Endodermal cell (in vitro differentiated cells): Measurements from ENCODE around the gene HCFC1. TPM values are rescaled to one million over a fixed set of nuclear protein-coding genes. Genes with fewer than 3 reads are reported as not detected.

ENCODE experiments used
- DNase-seq: peaks from one replicate; pipeline ENCODE4 v3.0.0-alpha.2; 2017
- H3K27ac ChIP-seq: 2 replicates; pipeline ENCODE4 v1.5.1; 2013; ENCODE audit warnings: mild to moderate bottlenecking, low read depth, low read length, moderate library complexity
- H3K27me3 ChIP-seq: 2 replicates; pipeline ENCODE4 v1.6.1; 2013; ENCODE audit warnings: mild to moderate bottlenecking, low read length, moderate library complexity; ENCODE audit not compliant: insufficient read depth, control insufficient read depth, poor library complexity, severe bottlenecking
- H3K36me3 ChIP-seq: 2 replicates; pipeline ENCODE4 v1.7.0; 2013; ENCODE audit warnings: mild to moderate bottlenecking, low read length, moderate library complexity; ENCODE audit not compliant: control insufficient read depth, insufficient read depth
- H3K4me1 ChIP-seq: one replicate; pipeline ENCODE4 v1.7.0; 2013; ENCODE audit warnings: low read length; ENCODE audit not compliant: control insufficient read depth, insufficient read depth
- H3K4me3 ChIP-seq: 2 replicates; pipeline ENCODE4 v1.5.1; 2013; ENCODE audit warnings: mild to moderate bottlenecking, low read length, moderate library complexity
- H3K9ac ChIP-seq: 2 replicates; pipeline ENCODE4 v1.6.1; 2013; ENCODE audit warnings: mild to moderate bottlenecking, low read length, moderate library complexity; ENCODE audit not compliant: poor library complexity, severe bottlenecking; ENCODE audit errors: extremely low read depth
- H3K9me3 ChIP-seq: 2 replicates; pipeline ENCODE4 v1.6.1; 2013; ENCODE audit warnings: mild to moderate bottlenecking, low read length, moderate library complexity; ENCODE audit not compliant: control insufficient read depth
- H3K27ac Mint-ChIP-seq: 2 replicates; pipeline ENCODE4 v1.8.0; 2020; ENCODE audit warnings: mixed read lengths
- H3K27me3 Mint-ChIP-seq: 2 replicates; pipeline ENCODE4 v1.8.0; 2021; ENCODE audit warnings: mild to moderate bottlenecking, mixed read lengths; ENCODE audit not compliant: insufficient read depth
- H3K36me3 Mint-ChIP-seq: 2 replicates; pipeline ENCODE4 v1.8.0; 2020; ENCODE audit warnings: low read depth, mixed read lengths
- H3K4me1 Mint-ChIP-seq: 2 replicates; pipeline ENCODE4 v1.8.0; 2020; ENCODE audit warnings: mixed read lengths
- H3K4me3 Mint-ChIP-seq: 2 replicates; pipeline ENCODE4 v1.8.0; 2020; ENCODE audit warnings: mild to moderate bottlenecking, moderate library complexity, mixed read lengths
- H3K9me3 Mint-ChIP-seq: 2 replicates; pipeline ENCODE4 v1.8.0; 2020; ENCODE audit warnings: mild to moderate bottlenecking, mixed read lengths
- WGBS, 2 experiments: methylation state at CpG; one replicate each; pipeline versions ENCODE4 v1.1.5 to v1.1.7; 2013; ENCODE audit warnings: missing lambda C conversion rate in 2 of 2, mixed read lengths in 1 of 2; ENCODE audit not compliant: insufficient coverage in 1 of 2, insufficient read length in 1 of 2; 5-methylcytosine and 5-hydroxymethylcytosine counted together
- long read RNA-seq, 4 experiments: library from polyadenylated mRNA in 2 of 4; library from RNA in 1 of 4; library from capped mRNA in 1 of 4; stranded (forward) in 3 of 4; unstranded in 1 of 4; transcript quantifications; one replicate each; pipeline ENCODE4 v2.0.0, GENCODE V29; 2020 to 2021; ENCODE audit warnings: inconsistent platforms in 1 of 4
- polyA plus RNA-seq, 2 experiments: library from polyadenylated mRNA; stranded (reverse); fragments of 50-300 nt; gene quantifications; one replicate each; pipeline ENCODE4 v1.2.3, GENCODE V29; 2013
- total RNA-seq, 2 donors: library from RNA; stranded (reverse); fragmentation: NEBNext Ultra II Directional in 1 of 2; extraction: Animal tissue kit (Norgen Biotek cat#: 25700) in 1 of 2; gene quantifications; 2 replicates in 1 of 2; 3 replicates in 1 of 2; pipeline ENCODE4 v1.2.1, GENCODE V29; 2021
- TF ChIP-seq, protein P1 (sequence below): fragments of 200-600 bp; sonication (generic); conservative IDR thresholded peaks from 2 replicates; pipeline ENCODE4 v1.5.0; 2021; ENCODE audit warnings: antibody characterized with exemption, mild to moderate bottlenecking

HCFC1 gene
- 100 to 1,000 TPM in 1 of 2 donors, 10 to 100 TPM in 1; 93.4 to 112 TPM for total RNA-seq
- polyA plus RNA-seq (2013, experiment 1 of 2): 60.4 TPM
- polyA plus RNA-seq (2013, experiment 2 of 2): 63.4 TPM
- long read RNA-seq, experiment 1, partial matches to known transcripts: 10 of 27 reads
- long read RNA-seq, experiment 1, other reads (novel, unspliced or antisense): 17 of 27 reads
- long read RNA-seq, experiment 2, full-length matches to known transcripts: 12 of 88 reads
- long read RNA-seq, experiment 2, partial matches to known transcripts: 60 of 88 reads
- long read RNA-seq, experiment 2, other reads (novel, unspliced or antisense): 16 of 88 reads
- long read RNA-seq, experiment 3, partial matches to known transcripts: 22 of 25 reads
- long read RNA-seq, experiment 3, other reads (novel, unspliced or antisense): 3 of 25 reads
- long read RNA-seq, experiment 4: 0 reads

DNA sequence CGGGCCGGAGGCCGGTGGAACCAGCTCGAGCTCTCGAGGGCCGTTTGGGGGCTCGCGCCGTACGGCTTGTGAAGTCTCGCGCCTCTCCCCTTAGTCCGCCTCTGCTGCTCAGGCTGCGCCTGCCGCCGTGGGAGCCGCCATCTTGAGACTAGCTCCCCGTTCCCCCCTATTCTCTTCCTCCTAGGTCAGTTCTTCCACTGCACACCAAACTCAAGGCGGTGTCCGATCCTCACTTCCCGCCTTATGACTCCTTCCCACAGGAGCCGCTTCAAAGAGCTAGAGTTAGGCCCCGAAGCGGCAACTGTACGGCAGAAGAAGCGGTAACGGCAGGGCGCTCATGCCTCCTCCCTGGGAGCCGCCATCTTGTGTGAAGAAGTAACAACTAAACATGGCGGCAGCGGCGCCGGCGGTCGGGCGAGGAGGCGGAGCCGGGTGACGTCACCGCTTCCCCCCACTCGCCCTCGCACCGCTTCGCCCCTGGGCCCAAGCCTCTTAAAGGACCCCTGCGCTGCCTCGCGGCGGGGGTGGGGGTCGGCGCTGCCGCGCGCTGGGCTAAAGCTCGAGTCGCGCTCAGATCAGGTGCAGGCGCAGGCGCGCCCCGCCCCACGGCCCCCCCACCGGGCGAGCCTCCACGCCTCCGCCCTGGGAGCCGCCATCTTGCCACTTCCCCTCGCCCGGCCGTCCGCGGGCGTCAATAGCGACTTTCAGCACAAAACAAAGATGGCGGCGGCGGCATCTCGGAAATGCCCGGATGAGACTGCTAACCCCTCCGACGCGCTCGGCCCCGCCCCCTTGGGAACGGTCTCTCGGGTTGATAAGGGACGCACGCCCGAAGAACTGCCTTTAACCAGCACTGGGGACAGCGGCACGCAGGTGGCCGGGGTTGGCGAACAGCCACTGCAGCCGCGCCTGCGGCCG lies at the start of gene HCFC1:
Gene HCFC1 (minus strand): TSS at position 369 of the 918 bp plus-strand sequence. CDS start 978 bp downstream, outside the sequence.
- 0% methylated on average over 13 to 95 of the region's 96 CpGs for WGBS, 2 experiments
- H3K36me3 Mint-ChIP-seq: peaks cover 13% of the 10 kb centered on the region
- DNase-seq: peak; percentile 95
- peak within 1 kb of the TSS; percentile 96 for H3K4me3 Mint-ChIP-seq
- H3K9me3 Mint-ChIP-seq: no peaks in the 10 kb centered on the region
- peak within 1 kb of the TSS; percentile 100 for H3K27ac Mint-ChIP-seq
- Histone ChIP-seq H3K4me1 (peaks cover 9% of the 10 kb centered on the region), H3K36me3 (peaks cover 13% of the 10 kb centered on the region), H3K9ac (peak within 1 kb of the TSS; percentile 99), H3K27ac (peak within 1 kb of the TSS; percentile 99), H3K27me3 (no peaks in the 10 kb centered on the region), H3K9me3 (no peaks in the 10 kb centered on the region), H3K4me3 (peak within 1 kb of the TSS; percentile 89)
- H3K27me3 Mint-ChIP-seq: no peaks in the 10 kb centered on the region
- peaks cover 39% of the 10 kb centered on the region for H3K4me1 Mint-ChIP-seq
- TF ChIP-seq, protein P1, sequence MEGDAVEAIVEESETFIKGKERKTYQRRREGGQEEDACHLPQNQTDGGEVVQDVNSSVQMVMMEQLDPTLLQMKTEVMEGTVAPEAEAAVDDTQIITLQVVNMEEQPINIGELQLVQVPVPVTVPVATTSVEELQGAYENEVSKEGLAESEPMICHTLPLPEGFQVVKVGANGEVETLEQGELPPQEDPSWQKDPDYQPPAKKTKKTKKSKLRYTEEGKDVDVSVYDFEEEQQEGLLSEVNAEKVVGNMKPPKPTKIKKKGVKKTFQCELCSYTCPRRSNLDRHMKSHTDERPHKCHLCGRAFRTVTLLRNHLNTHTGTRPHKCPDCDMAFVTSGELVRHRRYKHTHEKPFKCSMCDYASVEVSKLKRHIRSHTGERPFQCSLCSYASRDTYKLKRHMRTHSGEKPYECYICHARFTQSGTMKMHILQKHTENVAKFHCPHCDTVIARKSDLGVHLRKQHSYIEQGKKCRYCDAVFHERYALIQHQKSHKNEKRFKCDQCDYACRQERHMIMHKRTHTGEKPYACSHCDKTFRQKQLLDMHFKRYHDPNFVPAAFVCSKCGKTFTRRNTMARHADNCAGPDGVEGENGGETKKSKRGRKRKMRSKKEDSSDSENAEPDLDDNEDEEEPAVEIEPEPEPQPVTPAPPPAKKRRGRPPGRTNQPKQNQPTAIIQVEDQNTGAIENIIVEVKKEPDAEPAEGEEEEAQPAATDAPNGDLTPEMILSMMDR: no peak

DNA sequence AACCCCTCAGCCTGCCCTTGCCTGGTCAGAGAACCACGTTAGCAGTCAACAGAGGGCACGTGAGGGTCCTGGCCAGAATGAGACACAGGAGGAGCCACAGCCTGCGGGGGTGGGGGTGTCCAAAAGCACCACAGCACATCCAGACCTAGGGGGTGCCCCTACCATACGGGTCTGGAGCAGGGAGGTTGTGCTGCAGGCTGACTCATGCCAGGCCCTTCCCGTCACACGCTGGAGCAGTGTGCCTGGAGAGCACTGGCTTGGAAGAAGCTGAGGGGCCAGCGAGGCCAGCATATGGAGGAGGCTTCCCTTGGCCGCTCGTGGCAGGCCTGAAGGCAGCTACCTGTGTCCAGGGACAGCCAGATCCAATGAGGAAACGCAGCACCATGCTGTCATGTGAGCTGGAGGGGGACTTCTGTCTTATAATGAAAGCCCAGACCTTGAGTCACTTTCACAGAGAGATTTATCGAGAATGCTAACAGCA lies 49.6 kb upstream of the HCFC1 start:
- H3K36me3 Mint-ChIP-seq: peaks cover 3% of the 10 kb centered on the region
- Histone ChIP-seq H3K27me3 (no peaks in the 10 kb centered on the region), H3K9me3 (no peaks in the 10 kb centered on the region), H3K9ac (no peak overlapping the region), H3K4me1 (no peaks in the 10 kb centered on the region), H3K27ac (no peak overlapping the region), H3K4me3 (no peak overlapping the region), H3K36me3 (no peaks in the 10 kb centered on the region)
- TF ChIP-seq, protein P1: no peak
- no peak overlapping the region for H3K27ac Mint-ChIP-seq
- DNase-seq: peak; percentile 77
- H3K27me3 Mint-ChIP-seq: peaks cover 3% of the 10 kb centered on the region
- H3K9me3 Mint-ChIP-seq: peaks cover 59% of the 10 kb centered on the region
- H3K4me1 Mint-ChIP-seq: peaks cover 18% of the 10 kb centered on the region
- 83 to 87% methylated on average over 2 to 11 of the region's 11 CpGs for WGBS, 2 experiments
- no peak overlapping the region for H3K4me3 Mint-ChIP-seq

DNA sequence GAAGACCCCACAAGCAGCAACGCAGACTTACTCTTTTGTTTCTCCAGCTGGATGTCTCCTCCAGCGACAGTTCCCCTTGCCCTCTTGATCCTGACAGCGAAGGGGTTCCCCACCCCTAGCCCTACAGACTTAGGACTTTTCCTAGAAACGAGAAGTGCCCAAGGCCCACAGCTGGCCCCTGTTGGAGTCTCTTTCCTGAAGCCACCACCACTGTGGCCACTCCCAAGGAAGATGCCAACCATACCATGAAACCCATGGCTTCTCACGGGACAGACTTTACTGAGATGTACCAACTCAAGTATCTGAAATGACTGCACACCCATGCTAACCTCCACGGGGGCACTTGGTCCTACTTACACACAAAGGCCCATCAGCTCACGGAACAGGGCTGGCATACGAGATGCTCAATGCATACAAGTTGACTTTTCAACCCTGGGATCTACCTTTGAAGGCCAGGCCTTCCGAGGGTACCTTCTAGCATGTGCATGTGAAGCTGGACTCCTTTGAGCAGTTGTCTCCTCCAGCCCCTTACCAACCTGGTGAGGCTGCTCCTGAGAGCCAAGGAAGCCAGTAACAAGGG lies 49.0 kb upstream of the HCFC1 start:
- 92% methylated on average over 5 to 9 of the region's 9 CpGs for WGBS, 2 experiments
- Mint-ChIP-seq H3K27ac (peak overlapping the region; percentile 78), H3K9me3 (peaks cover 59% of the 10 kb centered on the region), H3K4me3 (peak overlapping the region; percentile 58), H3K36me3 (peaks cover 8% of the 10 kb centered on the region), H3K4me1 (peaks cover 18% of the 10 kb centered on the region), H3K27me3 (peaks cover 3% of the 10 kb centered on the region)
- Histone ChIP-seq H3K4me3 (no peak overlapping the region), H3K4me1 (no peaks in the 10 kb centered on the region), H3K9me3 (no peaks in the 10 kb centered on the region), H3K27me3 (no peaks in the 10 kb centered on the region), H3K9ac (no peak overlapping the region), H3K27ac (no peak overlapping the region), H3K36me3 (no peaks in the 10 kb centered on the region)
- no peak for DNase-seq
- TF ChIP-seq, protein P1: no peak
